GM12864 (cell line): ENCODE data around the gene YPEL5.
"Not testable (repeated sequence)": the region's sequence is repeated elsewhere in the genome, so short reads cannot be mapped to it uniquely, and the experiment has no call there.

Source experiments
- DNase-seq: peaks from one replicate; pipeline ENCODE4 v3.0.0-alpha.2; 2011; ENCODE audit warnings: low read depth
- H3K4me3 ChIP-seq: 2 replicates; pipeline ENCODE4 v1.5.1; 2011; ENCODE audit warnings: mild to moderate bottlenecking, low read depth, low read length, control low read depth
- CTCF ChIP-seq: IDR thresholded peaks from 2 replicates; pipeline ENCODE4 v1.5.1; 2011; ENCODE audit warnings: low read depth, mild to moderate bottlenecking, moderate library complexity, low read length, control low read depth, inconsistent platforms; ENCODE audit errors: missing control alignments

The YPEL5 gene

GRCh38 chr2:30146337-30147195, at the start of gene YPEL5:
Gene YPEL5 (plus strand): TSS chr2:30147007. CDS start chr2:30156652, 9,645 bp downstream.
- peak; percentile 99 for DNase-seq
- TF ChIP-seq CTCF: no peak

GRCh38 chr2:30098266-30099005, 48.4 kb upstream of the YPEL5 start:
- no peak for TF ChIP-seq CTCF
- DNase-seq: no peak
- H3K4me3 ChIP-seq: no peak overlapping the region

More at GRCh38 chr2:30146337-30147195, at the start of gene YPEL5:
- H3K4me3 ChIP-seq: peak within 1 kb of the TSS; percentile 92

GRCh38 chr2:30099366-30099765, 47.4 kb upstream of the YPEL5 start:
- DNase-seq, H3K4me3 ChIP-seq: not testable (repeated sequence)

DNA sequence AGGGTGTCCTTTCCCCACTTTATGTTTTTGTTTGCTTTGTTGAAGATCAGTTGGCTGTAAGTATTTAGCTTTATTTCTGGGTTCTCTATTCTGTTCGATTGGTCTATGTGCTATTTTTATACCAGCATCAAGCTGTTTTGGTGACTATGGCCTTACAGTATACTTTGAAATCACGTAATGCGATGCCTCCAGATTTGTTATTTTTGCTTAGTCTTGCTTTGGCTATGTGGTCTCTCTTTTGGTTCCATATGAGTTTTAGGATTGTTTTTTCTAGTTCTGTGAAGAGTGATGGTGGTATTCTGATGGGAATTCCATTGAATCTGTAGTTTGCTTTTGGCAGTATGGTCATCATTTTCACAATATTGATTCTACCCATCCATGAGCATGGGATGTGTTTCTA, 46.1 kb upstream of the YPEL5 start:
- not testable (repeated sequence) for H3K4me3 ChIP-seq, DNase-seq

DNA sequence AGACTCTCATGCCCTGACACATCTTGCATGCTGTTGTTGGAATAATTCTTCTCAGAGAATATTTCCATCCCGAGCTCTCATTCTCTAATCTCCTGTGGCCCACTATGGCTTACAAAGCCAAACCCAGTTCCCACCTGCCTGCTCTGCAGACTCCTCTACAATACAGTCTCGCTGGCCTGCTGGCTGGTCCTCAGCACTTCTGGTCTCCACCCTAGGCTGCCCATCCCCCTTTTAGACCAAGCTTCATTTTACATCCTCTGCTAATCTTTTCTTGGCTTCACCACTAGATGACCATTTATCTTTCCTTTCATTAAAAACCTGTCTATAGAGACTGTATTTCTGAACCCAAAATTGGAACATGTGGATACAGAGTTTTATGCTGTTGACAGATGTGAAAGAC, 42.5 kb upstream of the YPEL5 start:
- H3K4me3 ChIP-seq: no peak overlapping the region
- no peak for DNase-seq
- no peak for TF ChIP-seq CTCF

DNA sequence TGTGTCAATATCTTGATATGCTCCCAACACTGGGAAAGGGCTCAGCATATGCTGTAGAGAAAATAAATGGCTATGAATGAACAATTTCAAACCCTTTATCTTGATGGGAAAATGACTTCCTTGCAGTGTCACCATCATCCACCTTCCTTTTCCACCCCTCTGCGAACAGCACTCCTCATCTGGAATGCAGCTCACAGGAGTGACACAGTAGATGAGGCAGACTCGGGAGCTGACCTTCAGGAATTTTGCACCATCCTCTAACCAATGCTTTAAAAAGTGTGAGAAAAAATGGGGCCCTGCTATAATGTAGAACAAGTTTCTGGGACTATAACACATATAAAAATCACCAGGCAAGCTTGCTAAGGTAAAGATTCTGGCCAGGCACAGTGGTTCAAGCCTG, 41.3 kb upstream of the YPEL5 start:
- H3K4me3 ChIP-seq: no peak overlapping the region
- no peak for TF ChIP-seq CTCF
- no peak for DNase-seq

GRCh38 chr2:30106543-30106942, 40.3 kb upstream of the YPEL5 start:
- no peak for DNase-seq
- H3K4me3 ChIP-seq: no peak overlapping the region
- no peak for TF ChIP-seq CTCF

DNA sequence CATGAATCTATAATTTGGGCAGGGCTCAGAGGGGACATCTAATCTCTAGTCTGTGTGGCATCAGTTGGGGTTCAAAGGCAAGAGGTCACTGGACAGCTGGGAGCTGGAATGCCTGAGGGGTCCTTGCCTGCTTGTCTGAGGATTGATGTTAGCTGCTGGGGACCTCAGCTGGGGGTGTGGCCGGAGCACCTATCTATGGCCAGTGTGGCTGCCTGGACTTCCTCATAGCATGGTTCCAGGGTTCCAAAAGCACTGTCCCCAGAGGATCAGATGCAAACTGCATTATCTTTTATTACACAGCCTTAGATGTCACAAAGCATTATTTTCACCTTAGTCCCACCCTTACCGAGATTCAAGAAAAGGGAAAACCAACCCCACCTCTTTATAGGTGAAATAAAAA, 38.6 kb upstream of the YPEL5 start:
- no peak overlapping the region for H3K4me3 ChIP-seq
- no peak for TF ChIP-seq CTCF
- no peak for DNase-seq
